GM23248 (cell line): Measurements from ENCODE around the gene LRRC1. TPM values are rescaled to one million over a fixed set of nuclear protein-coding genes. Genes with fewer than 3 reads are reported as not detected.

ENCODE experiments used
- DNase-seq: peaks from one replicate; pipeline ENCODE4 v3.0.0-alpha.2; 2015
- H2AFZ ChIP-seq: fragments of 200-600 bp; sonication (generic); 2 replicates; pipeline ENCODE4 v1.6.1; 2016; ENCODE audit warnings: antibody characterized with exemption
- H3F3A ChIP-seq: fragments of 200-600 bp; sonication (generic); 2 replicates; pipeline ENCODE4 v1.6.1; 2016; ENCODE audit warnings: mild to moderate bottlenecking, antibody characterized with exemption, mixed run types; ENCODE audit not compliant: insufficient read depth
- H3K27ac ChIP-seq: fragments of 200-600 bp; sonication (generic); 2 replicates; pipeline ENCODE4 v1.5.1; 2016; ENCODE audit warnings: mild to moderate bottlenecking
- H3K27me3 ChIP-seq: fragments of 200-600 bp; sonication (generic); replicated peaks from 2 replicates; pipeline ENCODE4 v1.6.1; 2016; ENCODE audit warnings: mild to moderate bottlenecking; ENCODE audit not compliant: insufficient read depth
- H3K36me3 ChIP-seq: fragments of 200-600 bp; sonication (generic); 2 replicates; pipeline ENCODE4 v1.6.1; 2016; ENCODE audit warnings: low read depth, mild to moderate bottlenecking
- H3K4me1 ChIP-seq: fragments of 200-600 bp; sonication (generic); 2 replicates; pipeline ENCODE4 v1.6.1; 2016; ENCODE audit warnings: mild to moderate bottlenecking; ENCODE audit not compliant: insufficient read depth
- H3K4me2 ChIP-seq: fragments of 200-600 bp; sonication (generic); one replicate; pipeline ENCODE4 v1.6.1; 2016; ENCODE audit warnings: mild to moderate bottlenecking; ENCODE audit not compliant: unreplicated experiment
- H3K4me3 ChIP-seq: fragments of 200-600 bp; sonication (generic); 2 replicates; pipeline ENCODE4 v1.5.1; 2016; ENCODE audit warnings: mild to moderate bottlenecking
- H3K79me2 ChIP-seq: fragments of 200-600 bp; sonication (generic); 2 replicates; pipeline ENCODE4 v1.6.1; 2016; ENCODE audit warnings: mild to moderate bottlenecking; ENCODE audit not compliant: insufficient read depth
- H3K9ac ChIP-seq: fragments of 200-600 bp; sonication (generic); 2 replicates; pipeline ENCODE4 v1.6.1; 2016; ENCODE audit warnings: mild to moderate bottlenecking
- H3K9me2 ChIP-seq: fragments of 200-600 bp; sonication (generic); 2 replicates; pipeline ENCODE4 v1.6.1; 2016; ENCODE audit warnings: mixed run types, mild to moderate bottlenecking, moderate library complexity; ENCODE audit not compliant: insufficient read depth
- H3K9me3 ChIP-seq: fragments of 200-600 bp; sonication (generic); one replicate; pipeline ENCODE4 v1.6.1; 2017; ENCODE audit warnings: low read depth
- H4K20me1 ChIP-seq: fragments of 200-600 bp; sonication (generic); 2 replicates; pipeline ENCODE4 v1.6.0; 2016; ENCODE audit not compliant: insufficient read depth
- EZH2 ChIP-seq: fragments of 200-600 bp; sonication (generic); IDR thresholded peaks from 2 replicates; pipeline ENCODE4 v1.6.1; 2018; ENCODE audit warnings: antibody characterized with exemption, mild to moderate bottlenecking; ENCODE audit not compliant: insufficient read depth, poor library complexity, severe bottlenecking
- EZH2phosphoT487 ChIP-seq: fragments of 200-600 bp; sonication (generic); IDR thresholded peaks from 2 replicates; pipeline ENCODE4 v1.6.1; 2018; ENCODE audit warnings: antibody characterized with exemption, moderate library complexity, mild to moderate bottlenecking, low read depth; ENCODE audit not compliant: insufficient read depth
- WGBS, 2 experiments: methylation state at CpG; one replicate each; pipeline ENCODE4 v1.1.6; 2015 to 2017; ENCODE audit warnings: low lambda C conversion rate in 2 of 2, low coverage in 1 of 2; ENCODE audit errors: missing lambda C conversion rate in 2 of 2; 5-methylcytosine and 5-hydroxymethylcytosine counted together
- in situ Hi-C: fragments of 300-500 bp; cut with MboI; formaldehyde crosslinking; loops from 2 replicates; pipeline ENCODE4 v1.15.0; 2020
- polyA plus RNA-seq: library from polyadenylated mRNA; unstranded; fragments of >200 nt; fragmentation: Nextera tagmentation; extraction: Ambion mirVana; gene quantifications from 2 replicates; pipeline ENCODE4 v1.2.1, GENCODE V29; 2016
- total RNA-seq: library from RNA; depleted of rRNA; stranded (reverse); fragments of >200 nt; shearing (Covaris generic); gene quantifications from 2 replicates; pipeline ENCODE4 v1.2.3, GENCODE V29; 2014

The LRRC1 gene
- total and polyA plus RNA-seq, 2 experiments from 2014 or later: 3.6 to 5.6 TPM

- H3K27ac ChIP-seq: no peak overlapping the region
- H3K27me3 ChIP-seq: no peaks in the 10 kb centered on the region
- no peaks in the 10 kb centered on the region for H3F3A ChIP-seq
- in situ Hi-C loops: no loop called here
- H3K9me3 ChIP-seq: no peaks in the 10 kb centered on the region
- no peak overlapping the region for H3K4me3 ChIP-seq
- no peaks in the 10 kb centered on the region for H3K36me3 ChIP-seq
- no peak overlapping the region for H2AFZ ChIP-seq
- no peak overlapping the region for H3K9ac ChIP-seq
- no peak for DNase-seq
- H4K20me1 ChIP-seq: no peaks in the 10 kb centered on the region
- no peaks in the 10 kb centered on the region for H3K79me2 ChIP-seq
- H3K4me2 ChIP-seq: no peak overlapping the region
- peaks cover 5% of the 10 kb centered on the region; the same call in 1 of the 2 replicates for H3K9me2 ChIP-seq
- 85 to 88% methylated on average over 7 of the region's 7 CpGs for WGBS, 2 experiments
- peaks cover 11% of the 10 kb centered on the region; the same call in 1 of the 2 replicates for H3K4me1 ChIP-seq
- TF ChIP-seq EZH2phosphoT487 (no peak), EZH2 (no peak)
Measured at GRCh38 chr6:53924821-53925422, 130.1 kb downstream of the LRRC1 start.

- TF ChIP-seq EZH2phosphoT487: no peak
- no peak for TF ChIP-seq EZH2
- Histone ChIP-seq H3K36me3 (no peaks in the 10 kb centered on the region), H3K4me1 (peaks cover 11% of the 10 kb centered on the region; the same call in 1 of the 2 replicates), H4K20me1 (no peaks in the 10 kb centered on the region), H2AFZ (no peak overlapping the region), H3K9ac (no peak overlapping the region), H3K4me3 (no peak overlapping the region), H3K79me2 (no peaks in the 10 kb centered on the region), H3K27me3 (no peaks in the 10 kb centered on the region), H3F3A (no peaks in the 10 kb centered on the region), H3K27ac (no peak overlapping the region), H3K4me2 (no peak overlapping the region), H3K9me2 (peaks cover 5% of the 10 kb centered on the region; the same call in 1 of the 2 replicates), H3K9me3 (no peaks in the 10 kb centered on the region)
- WGBS, 2 experiments: 97 to 99% methylated on average over 6 of the region's 6 CpGs
- in situ Hi-C loops: no loop called here
- DNase-seq: no peak
Measured at GRCh38 chr6:53925891-53926290, 131.1 kb downstream of the LRRC1 start.

GRCh38 chr6:53926505-53926904, 131.7 kb downstream of the LRRC1 start:
- no peaks in the 10 kb centered on the region for H3K27me3 ChIP-seq
- H3K4me1 ChIP-seq: peaks cover 11% of the 10 kb centered on the region; the same call in 1 of the 2 replicates
- H2AFZ ChIP-seq: no peak overlapping the region
- in situ Hi-C loops: no loop called here
- H3K9me3 ChIP-seq: no peaks in the 10 kb centered on the region
- H3K79me2 ChIP-seq: no peaks in the 10 kb centered on the region
- 75 to 81% methylated on average over 2 of the region's 2 CpGs for WGBS, 2 experiments
- no peaks in the 10 kb centered on the region for H3K36me3 ChIP-seq
- H3F3A ChIP-seq: no peaks in the 10 kb centered on the region
- H4K20me1 ChIP-seq: no peaks in the 10 kb centered on the region
- no peak overlapping the region for H3K27ac ChIP-seq
- no peak overlapping the region for H3K4me2 ChIP-seq
- H3K4me3 ChIP-seq: no peak overlapping the region
- TF ChIP-seq EZH2phosphoT487: no peak
- no peak for TF ChIP-seq EZH2
- DNase-seq: peak; percentile 43
- peaks cover 5% of the 10 kb centered on the region; the same call in 1 of the 2 replicates for H3K9me2 ChIP-seq
- no peak overlapping the region for H3K9ac ChIP-seq

GRCh38 chr6:53928641-53929040, 133.8 kb downstream of the LRRC1 start:
- no peaks in the 10 kb centered on the region for H3K9me3 ChIP-seq
- H3K4me3 ChIP-seq: no peak overlapping the region
- H3K9me2 ChIP-seq: no peaks in the 10 kb centered on the region
- H3K27me3 ChIP-seq: no peaks in the 10 kb centered on the region
- H3K36me3 ChIP-seq: no peaks in the 10 kb centered on the region
- no peak overlapping the region for H3K27ac ChIP-seq
- 0 to 7% methylated on average over 1 of the region's 1 CpG for WGBS, 2 experiments
- H3K9ac ChIP-seq: no peak overlapping the region
- no peak overlapping the region for H2AFZ ChIP-seq
- H3F3A ChIP-seq: no peaks in the 10 kb centered on the region
- H3K79me2 ChIP-seq: no peaks in the 10 kb centered on the region
- in situ Hi-C loops: no loop called here
- DNase-seq: no peak
- H3K4me1 ChIP-seq: peaks cover 11% of the 10 kb centered on the region; the same call in 1 of the 2 replicates
- no peaks in the 10 kb centered on the region for H4K20me1 ChIP-seq
- no peak overlapping the region for H3K4me2 ChIP-seq
- no peak for TF ChIP-seq EZH2
- no peak for TF ChIP-seq EZH2phosphoT487
